Heart left ventricle (tissue), 16 donors: ENCODE data around the gene CPNE8. TPM values are rescaled to one million over a fixed set of nuclear protein-coding genes. Genes with fewer than 3 reads are reported as not detected.

Experiments used
- ATAC-seq, 4 donors: fragments of 200-7000 bp; cut with Tn5 transposase; one replicate each; pipeline ENCODE4 v1.9.1; 2020 to 2022; ENCODE audit warnings: moderate library complexity in 4 of 4, mild to moderate bottlenecking in 3 of 4, moderate number of reproducible peaks in 1 of 4
- DNase-seq, 5 donors: peaks; one replicate each; pipeline ENCODE4 v3.0.0-alpha.2; 2020
- H3K27ac ChIP-seq, 12 donors: fragments of 200-600 bp; sonication (generic) in 4 of 12; one replicate each; pipeline versions ENCODE4 v1.5.0 to v1.8.0; 2016 to 2022; ENCODE audit warnings: mild to moderate bottlenecking in 2 of 12
- H3K27me3 ChIP-seq, 9 donors: fragments of 200-600 bp; sonication (generic) in 2 of 9; one replicate each; pipeline versions ENCODE4 v1.5.1 to v1.8.0; 2016 to 2022; ENCODE audit warnings: mild to moderate bottlenecking in 3 of 9
- H3K36me3 ChIP-seq, 9 donors: fragments of 200-600 bp; sonication (generic) in 2 of 9; one replicate each; pipeline versions ENCODE4 v1.5.0 to v1.8.0; 2018 to 2022; ENCODE audit warnings: mild to moderate bottlenecking in 2 of 9
- H3K4me1 ChIP-seq, 12 donors: fragments of 200-600 bp; sonication (generic) in 4 of 12; one replicate each; pipeline versions ENCODE4 v1.5.0 to v1.8.0; 2016 to 2022; ENCODE audit warnings: mild to moderate bottlenecking in 3 of 12
- H3K4me3 ChIP-seq, 12 donors: fragments of 200-600 bp; sonication (generic) in 4 of 12; one replicate each; pipeline versions ENCODE4 v1.5.0 to v1.8.0; 2017 to 2022; ENCODE audit warnings: mild to moderate bottlenecking in 9 of 12, moderate library complexity in 4 of 12
- H3K9me3 ChIP-seq, 12 donors: fragments of 200-600 bp; sonication (generic) in 4 of 12; one replicate each; pipeline versions ENCODE4 v1.5.0 to v1.8.0; 2016 to 2022; ENCODE audit warnings: mild to moderate bottlenecking in 1 of 12
- POLR2A ChIP-seq, 2 donors: fragments of 450-650 bp; IDR thresholded peaks; one replicate each; pipeline ENCODE4 v1.6.1; 2017; ENCODE audit warnings: antibody characterized with exemption in 2 of 2, mild to moderate bottlenecking in 2 of 2, moderate library complexity in 2 of 2
- WGBS, 4 donors: extraction: QIAGEN DNeasy Blood & Tissue Kit in 2 of 4; methylation state at CpG; one replicate each; pipeline versions ENCODE4 v1.1.5 to v1.1.7; 2013 to 2018; 5-methylcytosine and 5-hydroxymethylcytosine counted together
- intact Hi-C, 10 donors: fragments of 100-400 bp; cut with DNase I; formaldehyde crosslinking; loops; one replicate each; pipeline versions ENCODE4 v1.11.1 to v1.14.2; 2022
- polyA plus RNA-seq, 2 donors: library from polyadenylated mRNA; stranded (reverse); fragments of 200-250 nt; gene quantifications; one replicate each; pipeline ENCODE4 v1.2.3, GENCODE V29; 2013
- total RNA-seq, 9 donors: library from RNA; depleted of rRNA in 2 of 9; stranded (reverse); fragments of >200 nt in 2 of 9; fragmentation: NEBNext Ultra II Directional in 3 of 9; extraction: Animal tissue kit (Norgen Biotek cat#: 25700) in 3 of 9; gene quantifications; one replicate each; pipeline versions ENCODE4 v1.1.0 to v1.2.4, GENCODE V29; 2016 to 2023
- TF ChIP-seq, protein P1 (sequence below), 12 donors: fragments of 200-600 bp; sonication (generic) in 4 of 12; IDR thresholded peaks; one replicate each; pipeline versions ENCODE4 v1.5.0 to v1.8.0; 2018 to 2022; ENCODE audit warnings: antibody characterized with exemption in 12 of 12, mild to moderate bottlenecking in 5 of 12
- donor health status: ischemic (EF 13 %, LVEDD 7.1; RV severe dilation, severe dysfunction).
- donor health status: healthy with polysubstance abuse.
- donor health status: DM: no; HTN: yes; CAD: no.
- donor health status: DM: no; HTN: no; CAD: no.
- donor health status: ischemic (EF 25% LVEDD 6.9; RV normal size, moderate dysfunction).
- donor health status: ischemic (EF 25% LVEDD 5.7; RV mildly dilated, moderate dysfunction).
- donor health status: healthy.
- donor health status: DM: yes; HTN: yes; CAD: no.
- donor health status: ischemic (EF 35%, LVEDD 5.7; RV mildly dilated, moderate dysfunction).
- donor health status: nonischemic (EF 11% LVEDD 7.7; RV severe dilation, severe dysfunction).
- donor health status: DM: yes; HTN: yes; CAD: no.
- donor health status: PGD.
- donor health status: ischemic (EF 29% LVEDD 5.4; RV normal size, mild dysfunction).
- donor health status: nonischemic (EF 23%, LVEDD 6.1; RV moderate dilation, normal function).

Gene CPNE8
- total and polyA plus RNA-seq, 11 donors: 2.9 to 15.1 (median 4.5) TPM

DNA sequence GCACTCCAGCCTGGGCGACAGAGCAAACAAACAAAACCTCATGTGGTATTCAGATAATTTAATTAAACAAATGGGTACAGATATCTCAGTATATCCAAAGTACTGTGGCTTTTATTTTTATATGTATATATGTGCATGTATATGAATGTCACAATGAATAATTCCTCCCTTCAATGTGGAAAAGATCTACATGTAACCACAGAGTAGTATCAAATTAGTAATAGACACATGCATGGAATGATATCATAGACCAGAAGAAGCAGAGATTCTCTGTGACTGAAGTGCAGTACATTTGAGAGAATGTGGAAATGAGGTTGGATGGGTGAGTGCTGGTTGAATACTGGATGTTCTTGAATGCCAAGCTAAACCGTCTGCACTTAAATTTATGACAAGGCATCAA, 222.9 kb downstream of the CPNE8 start:
- Histone ChIP-seq H3K4me1 (no peaks in the 10 kb centered on the region), H3K27ac (no peak overlapping the region), H3K27me3 (no peaks in the 10 kb centered on the region), H3K36me3 (peaks cover 0 to 30% (median 10%) of the 10 kb centered on the region in 9 donors), H3K9me3 (peaks cover 0 to 10% (median 1%) of the 10 kb centered on the region in 12 donors), H3K4me3 (no peak overlapping the region)
- intact Hi-C loops: loop anchor here in 1 of 10 donors (10.0 kb wide), 1 partner anchor 222 kb away; the partner anchor contains the start of gene CPNE8
- no peak for DNase-seq
- TF ChIP-seq, protein P1, sequence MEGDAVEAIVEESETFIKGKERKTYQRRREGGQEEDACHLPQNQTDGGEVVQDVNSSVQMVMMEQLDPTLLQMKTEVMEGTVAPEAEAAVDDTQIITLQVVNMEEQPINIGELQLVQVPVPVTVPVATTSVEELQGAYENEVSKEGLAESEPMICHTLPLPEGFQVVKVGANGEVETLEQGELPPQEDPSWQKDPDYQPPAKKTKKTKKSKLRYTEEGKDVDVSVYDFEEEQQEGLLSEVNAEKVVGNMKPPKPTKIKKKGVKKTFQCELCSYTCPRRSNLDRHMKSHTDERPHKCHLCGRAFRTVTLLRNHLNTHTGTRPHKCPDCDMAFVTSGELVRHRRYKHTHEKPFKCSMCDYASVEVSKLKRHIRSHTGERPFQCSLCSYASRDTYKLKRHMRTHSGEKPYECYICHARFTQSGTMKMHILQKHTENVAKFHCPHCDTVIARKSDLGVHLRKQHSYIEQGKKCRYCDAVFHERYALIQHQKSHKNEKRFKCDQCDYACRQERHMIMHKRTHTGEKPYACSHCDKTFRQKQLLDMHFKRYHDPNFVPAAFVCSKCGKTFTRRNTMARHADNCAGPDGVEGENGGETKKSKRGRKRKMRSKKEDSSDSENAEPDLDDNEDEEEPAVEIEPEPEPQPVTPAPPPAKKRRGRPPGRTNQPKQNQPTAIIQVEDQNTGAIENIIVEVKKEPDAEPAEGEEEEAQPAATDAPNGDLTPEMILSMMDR (IDR thresholded peaks at IDR 0.05): no peak
- no peak for TF ChIP-seq POLR2A (IDR thresholded peaks at IDR 0.05)
- ATAC-seq: no peak
- 82 to 84% (median 83%) methylated on average over 2 of the region's 2 CpGs for WGBS, 4 donors

DNA sequence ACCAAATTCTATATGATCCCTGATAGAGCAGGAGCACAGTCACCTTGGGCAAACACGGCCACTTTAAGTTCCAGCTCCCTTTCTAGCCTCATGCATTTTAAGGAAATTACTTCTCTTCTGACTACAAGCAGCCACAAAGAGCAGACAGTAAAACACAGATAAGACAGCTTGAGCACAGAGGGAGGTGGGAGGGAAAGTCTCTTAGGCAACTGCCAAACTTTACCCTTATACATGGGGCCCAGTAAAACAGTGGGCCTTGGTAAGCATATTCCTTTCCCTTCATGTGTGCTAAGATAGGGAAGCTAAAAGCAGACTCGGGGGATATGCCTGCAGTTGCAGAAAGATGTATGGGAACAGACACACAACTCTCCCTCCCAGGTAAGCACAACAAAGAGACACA, 235.9 kb downstream of the CPNE8 start:
- intact Hi-C loops: loop anchor here in 1 of 10 donors (10.0 kb wide), 1 partner anchor 435 kb away; no protein-coding TSS in a partner anchor
- no peaks in the 10 kb centered on the region for H3K27me3 ChIP-seq
- H3K4me1 ChIP-seq: no peaks in the 10 kb centered on the region
- 53 to 60% (median 55%) methylated on average over 2 of the region's 2 CpGs for whole genome bisulfite sequencing, 4 donors
- TF ChIP-seq, protein P1 (IDR thresholded peaks at IDR 0.05): no peak
- TF ChIP-seq POLR2A (IDR thresholded peaks at IDR 0.05): no peak
- peaks cover 0 to 33% (median 4%) of the 10 kb centered on the region in 9 donors for H3K36me3 ChIP-seq
- no peak for DNase-seq
- no peak overlapping the region for H3K27ac ChIP-seq
- no peak for ATAC-seq
- no peak overlapping the region for H3K4me3 ChIP-seq
- no peaks in the 10 kb centered on the region for H3K9me3 ChIP-seq

DNA sequence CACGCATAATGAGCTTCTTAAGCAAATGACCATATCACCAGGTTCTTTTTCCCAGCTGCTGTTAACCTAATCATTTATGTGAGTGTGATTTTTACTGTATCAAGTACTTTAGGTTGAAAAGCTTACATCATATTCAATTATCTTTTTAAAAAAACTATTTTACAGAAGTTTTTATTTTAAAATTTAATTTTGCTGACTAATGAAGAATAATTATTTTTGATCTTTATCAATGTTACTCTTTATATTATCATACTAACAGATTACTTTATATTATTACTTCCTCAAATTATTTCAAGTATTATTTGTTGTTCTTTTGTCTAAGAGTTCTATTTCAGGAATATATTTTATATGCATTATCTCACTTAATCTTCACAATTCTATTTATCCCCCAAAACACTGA, 236.3 kb downstream of the CPNE8 start:
- DNase-seq (no peak), ATAC-seq (no peak)
- WGBS, 4 donors: 90 to 98% (median 95%) methylated on average over 1 of the region's 1 CpG
- intact Hi-C loops: loop anchor here in 1 of 10 donors (10.0 kb wide), 1 partner anchor 436 kb away; no protein-coding TSS in a partner anchor
- Histone ChIP-seq H3K27ac (no peak overlapping the region), H3K36me3 (peaks cover 0 to 28% (median 4%) of the 10 kb centered on the region in 9 donors), H3K4me3 (no peak overlapping the region), H3K27me3 (no peaks in the 10 kb centered on the region), H3K9me3 (no peaks in the 10 kb centered on the region), H3K4me1 (no peaks in the 10 kb centered on the region)
- TF ChIP-seq POLR2A (IDR thresholded peaks at IDR 0.05): no peak
- TF ChIP-seq, protein P1 (IDR thresholded peaks at IDR 0.05): no peak

DNA sequence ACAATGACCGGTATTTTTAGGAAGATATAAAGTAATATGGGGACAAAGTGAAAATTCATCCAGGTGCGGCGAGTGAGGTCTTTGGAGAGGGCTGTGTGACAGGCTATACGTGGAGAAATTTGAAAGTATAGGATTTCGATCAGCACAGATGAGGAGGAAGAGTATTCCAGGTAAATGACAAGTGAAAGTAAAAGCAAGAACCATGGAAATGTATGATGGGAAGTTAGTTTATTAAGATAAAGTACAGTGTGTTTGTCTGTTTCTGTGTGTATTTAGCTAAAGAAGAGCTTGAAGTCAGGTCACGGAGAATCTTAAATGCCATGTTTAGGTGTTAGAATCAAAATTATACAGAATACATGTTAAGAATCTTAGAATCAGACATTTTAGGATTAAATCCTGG, 239.0 kb downstream of the CPNE8 start:
- H3K36me3 ChIP-seq: peaks cover 0 to 14% (median 7%) of the 10 kb centered on the region in 9 donors
- H3K9me3 ChIP-seq: peaks cover 0 to 22% (median 13%) of the 10 kb centered on the region in 12 donors
- ATAC-seq: no peak
- no peak overlapping the region for H3K4me3 ChIP-seq
- H3K27ac ChIP-seq: no peak overlapping the region
- 88 to 92% (median 91%) methylated on average over 6 of the region's 6 CpGs for WGBS, 4 donors
- no peak for DNase-seq
- intact Hi-C loops: loop anchor here in 1 of 10 donors (10.0 kb wide), 1 partner anchor 438 kb away; no protein-coding TSS in a partner anchor
- H3K27me3 ChIP-seq: no peaks in the 10 kb centered on the region
- H3K4me1 ChIP-seq: no peaks in the 10 kb centered on the region
- no peak for TF ChIP-seq POLR2A (IDR thresholded peaks at IDR 0.05)
- TF ChIP-seq, protein P1 (IDR thresholded peaks at IDR 0.05): no peak
